Endodermal cell (in vitro differentiated cells): ENCODE results near the gene PER1. TPM values are rescaled to one million over a fixed set of nuclear protein-coding genes. Genes with fewer than 3 reads are reported as not detected.

Experiments
- DNase-seq: peaks from one replicate; pipeline ENCODE4 v3.0.0-alpha.2; 2017
- H3K27ac ChIP-seq: 2 replicates; pipeline ENCODE4 v1.5.1; 2013; ENCODE audit warnings: mild to moderate bottlenecking, low read depth, low read length, moderate library complexity
- H3K27me3 ChIP-seq: 2 replicates; pipeline ENCODE4 v1.6.1; 2013; ENCODE audit warnings: mild to moderate bottlenecking, low read length, moderate library complexity; ENCODE audit not compliant: insufficient read depth, control insufficient read depth, poor library complexity, severe bottlenecking
- H3K36me3 ChIP-seq: 2 replicates; pipeline ENCODE4 v1.7.0; 2013; ENCODE audit warnings: mild to moderate bottlenecking, low read length, moderate library complexity; ENCODE audit not compliant: control insufficient read depth, insufficient read depth
- H3K4me1 ChIP-seq: one replicate; pipeline ENCODE4 v1.7.0; 2013; ENCODE audit warnings: low read length; ENCODE audit not compliant: control insufficient read depth, insufficient read depth
- H3K4me3 ChIP-seq: 2 replicates; pipeline ENCODE4 v1.5.1; 2013; ENCODE audit warnings: mild to moderate bottlenecking, low read length, moderate library complexity
- H3K9ac ChIP-seq: 2 replicates; pipeline ENCODE4 v1.6.1; 2013; ENCODE audit warnings: mild to moderate bottlenecking, low read length, moderate library complexity; ENCODE audit not compliant: poor library complexity, severe bottlenecking; ENCODE audit errors: extremely low read depth
- H3K9me3 ChIP-seq: 2 replicates; pipeline ENCODE4 v1.6.1; 2013; ENCODE audit warnings: mild to moderate bottlenecking, low read length, moderate library complexity; ENCODE audit not compliant: control insufficient read depth
- H3K27ac Mint-ChIP-seq: 2 replicates; pipeline ENCODE4 v1.8.0; 2020; ENCODE audit warnings: mixed read lengths
- H3K27me3 Mint-ChIP-seq: 2 replicates; pipeline ENCODE4 v1.8.0; 2021; ENCODE audit warnings: mild to moderate bottlenecking, mixed read lengths; ENCODE audit not compliant: insufficient read depth
- H3K36me3 Mint-ChIP-seq: 2 replicates; pipeline ENCODE4 v1.8.0; 2020; ENCODE audit warnings: low read depth, mixed read lengths
- H3K4me1 Mint-ChIP-seq: 2 replicates; pipeline ENCODE4 v1.8.0; 2020; ENCODE audit warnings: mixed read lengths
- H3K4me3 Mint-ChIP-seq: 2 replicates; pipeline ENCODE4 v1.8.0; 2020; ENCODE audit warnings: mild to moderate bottlenecking, moderate library complexity, mixed read lengths
- H3K9me3 Mint-ChIP-seq: 2 replicates; pipeline ENCODE4 v1.8.0; 2020; ENCODE audit warnings: mild to moderate bottlenecking, mixed read lengths
- WGBS, 2 experiments: methylation state at CpG; one replicate each; pipeline versions ENCODE4 v1.1.5 to v1.1.7; 2013; ENCODE audit warnings: missing lambda C conversion rate in 2 of 2, mixed read lengths in 1 of 2; ENCODE audit not compliant: insufficient coverage in 1 of 2, insufficient read length in 1 of 2; 5-methylcytosine and 5-hydroxymethylcytosine counted together
- total RNA-seq, 2 donors: library from RNA; stranded (reverse); fragmentation: NEBNext Ultra II Directional in 1 of 2; extraction: Animal tissue kit (Norgen Biotek cat#: 25700) in 1 of 2; gene quantifications; 2 replicates in 1 of 2; 3 replicates in 1 of 2; pipeline ENCODE4 v1.2.1, GENCODE V29; 2021
- TF ChIP-seq, protein P1 (sequence below): fragments of 200-600 bp; sonication (generic); conservative IDR thresholded peaks from 2 replicates; pipeline ENCODE4 v1.5.0; 2021; ENCODE audit warnings: antibody characterized with exemption, mild to moderate bottlenecking

Gene PER1
- total RNA-seq, 2 donors from 2014 or later = 38.3 to 53.7 TPM

DNA sequence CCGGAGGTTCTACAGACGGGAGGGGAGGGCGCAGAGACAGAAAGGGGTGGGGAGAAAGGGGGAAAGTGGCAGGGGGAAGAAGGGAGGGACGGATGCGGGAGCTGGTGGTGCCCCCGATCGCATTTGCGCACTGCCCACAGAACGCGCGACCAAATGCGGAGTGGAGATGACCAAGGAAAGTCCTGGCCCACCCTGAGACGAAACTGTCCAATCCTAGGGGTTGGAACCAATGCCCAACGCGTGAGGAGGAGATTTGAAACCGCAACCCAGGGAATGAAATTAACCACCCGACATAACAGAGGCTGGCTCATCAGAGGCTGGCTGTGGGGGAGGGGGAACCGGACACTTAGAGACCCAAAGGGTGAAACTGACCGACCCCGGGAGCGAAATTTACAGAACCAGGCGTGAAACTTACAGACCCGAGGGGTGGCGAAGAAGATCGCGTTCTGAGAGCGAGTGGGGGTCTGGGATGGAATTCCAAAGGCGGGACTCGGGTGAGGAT lies 29.7 kb downstream of the PER1 start:
- no peak overlapping the region for H3K9ac ChIP-seq
- peaks cover 63% of the 10 kb centered on the region for H3K27me3 Mint-ChIP-seq
- H3K27ac ChIP-seq = no peak overlapping the region
- no peaks in the 10 kb centered on the region for H3K36me3 Mint-ChIP-seq
- H3K4me3 Mint-ChIP-seq = peak overlapping the region; percentile 83
- peaks cover 53% of the 10 kb centered on the region for H3K27me3 ChIP-seq
- WGBS, 2 experiments = 0 to 1% methylated on average over 26 to 29 of the region's 29 CpGs
- H3K9me3 Mint-ChIP-seq = no peaks in the 10 kb centered on the region
- H3K27ac Mint-ChIP-seq = no peak overlapping the region
- peak; percentile 82 for DNase-seq
- H3K36me3 ChIP-seq = no peaks in the 10 kb centered on the region
- TF ChIP-seq, protein P1, sequence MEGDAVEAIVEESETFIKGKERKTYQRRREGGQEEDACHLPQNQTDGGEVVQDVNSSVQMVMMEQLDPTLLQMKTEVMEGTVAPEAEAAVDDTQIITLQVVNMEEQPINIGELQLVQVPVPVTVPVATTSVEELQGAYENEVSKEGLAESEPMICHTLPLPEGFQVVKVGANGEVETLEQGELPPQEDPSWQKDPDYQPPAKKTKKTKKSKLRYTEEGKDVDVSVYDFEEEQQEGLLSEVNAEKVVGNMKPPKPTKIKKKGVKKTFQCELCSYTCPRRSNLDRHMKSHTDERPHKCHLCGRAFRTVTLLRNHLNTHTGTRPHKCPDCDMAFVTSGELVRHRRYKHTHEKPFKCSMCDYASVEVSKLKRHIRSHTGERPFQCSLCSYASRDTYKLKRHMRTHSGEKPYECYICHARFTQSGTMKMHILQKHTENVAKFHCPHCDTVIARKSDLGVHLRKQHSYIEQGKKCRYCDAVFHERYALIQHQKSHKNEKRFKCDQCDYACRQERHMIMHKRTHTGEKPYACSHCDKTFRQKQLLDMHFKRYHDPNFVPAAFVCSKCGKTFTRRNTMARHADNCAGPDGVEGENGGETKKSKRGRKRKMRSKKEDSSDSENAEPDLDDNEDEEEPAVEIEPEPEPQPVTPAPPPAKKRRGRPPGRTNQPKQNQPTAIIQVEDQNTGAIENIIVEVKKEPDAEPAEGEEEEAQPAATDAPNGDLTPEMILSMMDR = no peak
- H3K4me1 ChIP-seq = no peaks in the 10 kb centered on the region
- H3K4me3 ChIP-seq = peak overlapping the region; percentile 91
- peaks cover 29% of the 10 kb centered on the region for H3K4me1 Mint-ChIP-seq
- H3K9me3 ChIP-seq = no peaks in the 10 kb centered on the region

DNA sequence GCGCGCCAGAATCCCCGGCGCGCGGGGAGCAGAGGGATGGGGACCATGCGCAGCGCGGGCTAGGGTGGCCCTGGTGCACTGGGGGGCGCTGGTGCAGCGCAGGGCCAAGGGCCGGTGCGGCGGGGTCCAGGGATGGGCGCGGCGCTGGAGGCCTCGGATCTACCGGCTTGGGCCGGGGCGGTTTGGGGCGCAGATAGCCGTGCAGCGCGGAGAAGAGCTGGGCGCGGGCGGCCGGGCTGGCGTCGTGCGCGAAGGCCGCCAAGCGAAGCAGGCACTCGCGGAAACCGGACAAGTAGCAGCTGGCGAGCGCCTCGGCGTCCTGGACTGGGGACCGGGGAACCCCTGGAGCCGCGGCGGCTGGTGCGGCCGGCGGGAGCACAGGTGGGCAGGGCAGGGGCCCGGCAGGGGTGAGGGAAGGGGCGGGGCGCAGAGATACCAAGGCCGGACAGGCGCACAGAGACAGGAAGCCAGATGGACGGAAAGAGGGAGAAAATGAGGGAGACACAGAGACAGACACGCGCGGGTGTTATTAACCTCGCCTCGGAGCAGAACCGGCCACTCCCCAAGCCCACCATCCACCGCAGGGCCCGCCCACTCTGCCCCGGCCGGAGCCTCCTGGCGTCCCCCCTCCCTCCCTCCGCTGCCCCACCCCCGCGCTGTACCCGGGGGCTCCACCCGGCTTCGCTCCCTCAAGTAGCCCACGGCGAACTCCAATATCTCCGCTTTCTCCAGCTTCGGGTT lies 30.4 kb downstream of the PER1 start:
- H3K4me1 ChIP-seq = no peaks in the 10 kb centered on the region
- Mint-ChIP-seq H3K36me3 (no peaks in the 10 kb centered on the region), H3K9me3 (no peaks in the 10 kb centered on the region), H3K4me3 (peak overlapping the region; percentile 83), H3K4me1 (peaks cover 26% of the 10 kb centered on the region), H3K27me3 (peaks cover 63% of the 10 kb centered on the region), H3K27ac (no peak overlapping the region)
- no peaks in the 10 kb centered on the region for H3K9me3 ChIP-seq
- 0% methylated on average over 17 to 72 of the region's 76 CpGs for WGBS, 2 experiments
- peak overlapping the region; percentile 91 for H3K4me3 ChIP-seq
- no peak overlapping the region for H3K27ac ChIP-seq
- no peaks in the 10 kb centered on the region for H3K36me3 ChIP-seq
- peak; percentile 96 for DNase-seq
- H3K9ac ChIP-seq = no peak overlapping the region
- TF ChIP-seq, protein P1 = peak; percentile 79
- H3K27me3 ChIP-seq = peaks cover 53% of the 10 kb centered on the region

DNA sequence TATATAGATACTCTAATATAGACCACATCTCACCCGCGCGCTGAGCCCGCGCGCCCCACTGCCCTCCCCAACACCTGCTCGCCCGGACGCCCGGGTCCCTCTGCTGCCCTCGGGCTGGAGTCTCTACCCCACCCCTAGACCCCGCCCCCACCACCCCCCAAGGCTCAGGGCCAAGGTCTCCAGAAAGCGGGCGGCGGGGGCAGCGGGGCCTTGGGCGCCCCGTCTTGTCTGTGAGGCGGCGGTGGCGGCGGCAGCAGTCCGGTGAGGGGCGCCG lies 30.9 kb downstream of the PER1 start:
- no peaks in the 10 kb centered on the region for H3K9me3 Mint-ChIP-seq
- DNase-seq = no peak
- peaks cover 23% of the 10 kb centered on the region for H3K4me1 Mint-ChIP-seq
- TF ChIP-seq, protein P1 = no peak
- Histone ChIP-seq H3K27ac (no peak overlapping the region), H3K27me3 (peaks cover 56% of the 10 kb centered on the region), H3K4me3 (peak overlapping the region; percentile 91), H3K9me3 (no peaks in the 10 kb centered on the region), H3K9ac (no peak overlapping the region), H3K36me3 (no peaks in the 10 kb centered on the region), H3K4me1 (no peaks in the 10 kb centered on the region)
- WGBS, 2 experiments = 0% methylated on average over 3 to 13 of the region's 25 CpGs
- peak overlapping the region; percentile 83 for H3K4me3 Mint-ChIP-seq
- H3K36me3 Mint-ChIP-seq = no peaks in the 10 kb centered on the region
- peaks cover 65% of the 10 kb centered on the region for H3K27me3 Mint-ChIP-seq
- no peak overlapping the region for H3K27ac Mint-ChIP-seq
